ENCODE measurements around the gene SIM2.

GRCh38 chr21:36753556-36753955 lies 54.6 kb downstream of the SIM2 start:
- TF ChIP-seq POLR2A (IDR thresholded peaks at IDR 0.05) = no peak
- no peak for TF ChIP-seq CTCF (IDR thresholded peaks at IDR 0.05)
